Liver (tissue), 9 donors: Measurements from ENCODE around the gene OPN1MW. TPM values are rescaled to one million over a fixed set of nuclear protein-coding genes. Genes with fewer than 3 reads are reported as not detected.
"Not testable (repeated sequence)": the region's sequence is repeated elsewhere in the genome, so short reads cannot be mapped to it uniquely, and the experiment has no call there.

Experiments
- DNase-seq: peaks from one replicate; pipeline ENCODE4 v3.0.0-alpha.2; 2017; ENCODE audit warnings: low spot score
- H3K27ac ChIP-seq, 2 donors: one replicate each; pipeline ENCODE4 v1.7.0; 2013; ENCODE audit warnings: inconsistent platforms in 2 of 2, low read length in 2 of 2, control low read depth in 1 of 2, low read depth in 1 of 2, mild to moderate bottlenecking in 1 of 2
- H3K27me3 ChIP-seq, 4 donors: one replicate each; pipeline versions ENCODE4 v1.6.1 to v1.7.0; 2013; ENCODE audit warnings: low read length in 3 of 4, inconsistent platforms in 1 of 4, mild to moderate bottlenecking in 1 of 4, moderate library complexity in 1 of 4; ENCODE audit not compliant: control insufficient read depth in 4 of 4, insufficient read depth in 4 of 4
- H3K36me3 ChIP-seq, 4 donors: one replicate each; pipeline versions ENCODE4 v1.6.1 to v1.7.0; 2013; ENCODE audit warnings: low read length in 3 of 4, mild to moderate bottlenecking in 3 of 4, low read depth in 1 of 4, moderate library complexity in 1 of 4; ENCODE audit not compliant: control insufficient read depth in 4 of 4, insufficient read depth in 3 of 4
- H3K4me1 ChIP-seq, 4 donors: one replicate each; pipeline versions ENCODE4 v1.6.1 to v1.7.0; 2013; ENCODE audit warnings: low read length in 3 of 4, mild to moderate bottlenecking in 3 of 4, moderate library complexity in 1 of 4; ENCODE audit not compliant: control insufficient read depth in 4 of 4, insufficient read depth in 4 of 4
- H3K4me3 ChIP-seq, 3 donors: one replicate each; pipeline versions ENCODE4 v1.6.1 to v1.7.0; 2013; ENCODE audit warnings: low read length in 3 of 3, control low read depth in 1 of 3, low read depth in 1 of 3, mild to moderate bottlenecking in 1 of 3
- H3K9ac ChIP-seq, 2 donors: one replicate each; pipeline ENCODE4 v1.7.0; 2013; ENCODE audit warnings: low read length in 2 of 2, mild to moderate bottlenecking in 2 of 2, moderate library complexity in 2 of 2, control low read depth in 1 of 2, low read depth in 1 of 2
- H3K9me3 ChIP-seq, 4 donors: one replicate each; pipeline versions ENCODE4 v1.6.1 to v1.7.0; 2013; ENCODE audit warnings: low read length in 3 of 4; ENCODE audit not compliant: control insufficient read depth in 4 of 4
- WGBS: extraction: QIAGEN DNeasy Blood & Tissue Kit; methylation state at CpG from one replicate; pipeline ENCODE4 v1.1.7; 2013; 5-methylcytosine and 5-hydroxymethylcytosine counted together
- polyA plus RNA-seq, 2 donors: library from polyadenylated mRNA; stranded (reverse) in 1 of 2; unstranded in 1 of 2; fragments of 200-250 nt in 1 of 2; fragments of >200 nt in 1 of 2; fragmentation: Nextera tagmentation in 1 of 2; extraction: Ambion mirVana in 1 of 2; gene quantifications; one replicate each; pipeline versions ENCODE4 v1.2.1 to v1.2.3, GENCODE V29; 2013 to 2015
- total RNA-seq, 2 donors: library from RNA; depleted of rRNA; stranded (reverse); fragments of >200 nt; gene quantifications; one replicate each; pipeline ENCODE4 v1.2.3, GENCODE V29; 2014
- donor health status: healthy.
- donor health status: healthy.
- donor health status: healthy.
- donor health status: healthy.
- donor health status: healthy.

Gene OPN1MW
- total and polyA plus RNA-seq, 4 donors: not detected

DNA sequence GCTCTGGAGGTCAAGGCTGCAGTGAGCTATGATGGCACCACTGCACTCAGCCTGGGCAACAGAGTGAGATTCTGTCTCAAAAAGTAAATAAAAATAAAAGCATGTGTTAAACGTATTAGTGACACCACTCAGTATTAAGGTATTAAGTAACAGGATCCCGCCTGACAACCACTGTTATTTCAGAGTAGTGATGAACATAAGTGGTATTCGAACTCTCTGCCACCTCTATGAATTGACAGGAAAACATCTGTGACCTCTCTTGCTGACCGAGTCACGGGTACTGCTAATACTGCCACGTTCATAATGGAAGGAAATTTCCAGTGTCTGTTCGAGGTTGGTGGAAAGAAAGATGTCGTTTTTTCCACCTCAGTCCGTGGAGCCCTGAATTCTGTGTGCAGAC lies 44.3 kb downstream of the OPN1MW start:
- H3K9me3 ChIP-seq, H3K36me3 ChIP-seq, H3K9ac ChIP-seq, H3K4me3 ChIP-seq, DNase-seq, H3K4me1 ChIP-seq, H3K27ac ChIP-seq, H3K27me3 ChIP-seq: not testable (repeated sequence)
- no CpG with 5 or more reads among the region's 9 CpGs for WGBS

- H3K4me3 ChIP-seq, H3K9ac ChIP-seq, H3K36me3 ChIP-seq, H3K4me1 ChIP-seq, H3K9me3 ChIP-seq, H3K27me3 ChIP-seq, H3K27ac ChIP-seq, DNase-seq: not testable (repeated sequence)
- WGBS: no CpG with 5 or more reads among the region's 3 CpGs
These were observed 49.0 kb downstream of the OPN1MW start for GRCh38 chrX:154231443-154231842.

DNA sequence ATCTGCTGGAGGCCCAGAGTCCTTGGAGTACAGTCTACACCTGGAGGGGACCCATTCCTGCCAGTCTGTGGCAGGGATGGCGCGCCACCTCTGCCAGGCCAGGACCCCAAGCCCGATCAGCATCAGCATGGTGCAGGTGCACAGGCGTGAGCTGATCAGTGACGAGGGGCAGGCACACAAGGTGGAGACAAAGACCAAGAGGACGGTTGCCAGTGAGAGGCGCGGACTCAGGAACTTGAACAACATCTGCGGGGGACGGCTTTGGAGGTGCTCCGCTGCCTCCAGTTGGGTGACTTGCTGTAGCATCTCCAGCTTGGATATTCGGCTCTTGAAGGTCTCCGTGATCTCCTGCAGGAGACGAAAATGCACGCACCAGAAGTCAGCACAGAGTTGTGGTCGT lies 51.2 kb downstream of the OPN1MW start:
- H3K9me3 ChIP-seq, H3K9ac ChIP-seq, DNase-seq, H3K27me3 ChIP-seq, H3K27ac ChIP-seq, H3K36me3 ChIP-seq, H3K4me1 ChIP-seq, H3K4me3 ChIP-seq: not testable (repeated sequence)
- WGBS: no CpG with 5 or more reads among the region's 16 CpGs

GRCh38 chrX:154238939-154239559 lies 56.7 kb downstream of the OPN1MW start:
- 76% methylated on average over 8 of the region's 11 CpGs for WGBS
- H3K9ac ChIP-seq, DNase-seq: not testable (repeated sequence)

DNA sequence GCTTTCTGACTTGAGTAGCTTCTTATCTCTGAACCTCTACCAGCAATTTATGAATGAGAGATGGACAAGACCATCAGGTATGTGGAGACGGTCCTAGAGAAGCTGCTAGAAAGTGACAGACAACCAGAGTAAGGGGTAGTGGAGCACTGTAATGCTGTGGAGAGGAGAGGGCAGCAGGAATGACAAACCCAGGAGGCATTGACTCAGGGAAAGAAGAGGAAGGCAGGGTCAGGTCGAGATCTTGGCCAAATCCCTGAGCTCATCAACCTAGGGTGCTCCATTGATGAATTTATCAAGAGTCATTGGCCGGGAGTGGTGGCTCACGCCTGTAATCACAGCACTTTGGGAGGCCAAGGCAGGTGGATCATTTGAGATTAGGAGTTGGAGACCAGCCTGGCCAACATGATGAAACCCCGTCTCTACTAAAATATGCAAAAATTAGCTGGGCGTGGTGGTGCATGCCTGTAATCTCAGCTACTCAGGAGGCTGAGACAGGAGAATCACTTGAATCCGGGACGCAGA lies 57.6 kb downstream of the OPN1MW start:
- WGBS: 83% methylated on average over 6 of the region's 8 CpGs
- DNase-seq: peak; percentile 14
- H3K36me3 ChIP-seq, H3K9ac ChIP-seq, H3K4me1 ChIP-seq, H3K4me3 ChIP-seq, H3K27ac ChIP-seq, H3K9me3 ChIP-seq, H3K27me3 ChIP-seq: not testable (repeated sequence)

More at GRCh38 chrX:154238939-154239559, 56.7 kb downstream of the OPN1MW start:
- H3K9me3 ChIP-seq, H3K36me3 ChIP-seq, H3K27me3 ChIP-seq, H3K27ac ChIP-seq, H3K4me1 ChIP-seq, H3K4me3 ChIP-seq: not testable (repeated sequence)

Other genes with a start within 250 kb of the OPN1MW start
- gene NAA10, start 247.6 kb upstream of the OPN1MW start, total RNA-seq: 10 to 100 TPM; 20.5 to 30.6 TPM
- gene NAA10, start 247.6 kb upstream of the OPN1MW start, polyA plus RNA-seq: 10 to 100 TPM; 58.2 to 58.8 TPM
- 1 to 10 TPM; 7.5 to 7.9 TPM for gene RENBP, start 238.0 kb upstream of the OPN1MW start, total RNA-seq
- gene RENBP, start 238.0 kb upstream of the OPN1MW start, polyA plus RNA-seq: 1 to 10 TPM; 1.0 to 6.4 TPM
- 10 to 100 TPM; 15.6 to 26.9 TPM for gene HCFC1, start 210.8 kb upstream of the OPN1MW start, total RNA-seq
- 10 to 100 TPM in 1 of 2 donors, 1 to 10 TPM in 1; 7.9 to 12.1 TPM for gene HCFC1, start 210.8 kb upstream of the OPN1MW start, polyA plus RNA-seq
- 1 to 10 TPM; 2.9 TPM for gene TMEM187, start 209.8 kb upstream of the OPN1MW start, total RNA-seq
- gene TMEM187, start 209.8 kb upstream of the OPN1MW start, polyA plus RNA-seq: 1 to 10 TPM; 5.3 to 5.8 TPM
- 10 to 100 TPM; 17.6 to 35.6 TPM for gene IRAK1, start 162.7 kb upstream of the OPN1MW start, total RNA-seq
- gene IRAK1, start 162.7 kb upstream of the OPN1MW start, polyA plus RNA-seq: 10 to 100 TPM; 19.1 to 55.8 TPM
- gene MECP2, start 84.9 kb upstream of the OPN1MW start, total RNA-seq: 10 to 100 TPM; 11.1 to 22.0 TPM
- gene MECP2, start 84.9 kb upstream of the OPN1MW start, polyA plus RNA-seq: 1 to 10 TPM; 6.9 to 8.8 TPM
- not detected for gene OPN1LW, start 38.4 kb upstream of the OPN1MW start, total RNA-seq
- gene OPN1LW, start 38.4 kb upstream of the OPN1MW start, polyA plus RNA-seq: not detected
- not detected for gene OPN1MW2, start 37.2 kb downstream of the OPN1MW start, total RNA-seq
- gene OPN1MW2, start 37.2 kb downstream of the OPN1MW start, polyA plus RNA-seq: not detected
- gene OPN1MW3, start 75.0 kb downstream of the OPN1MW start, total RNA-seq: not detected
- not detected for gene OPN1MW3, start 75.0 kb downstream of the OPN1MW start, polyA plus RNA-seq
- not detected for gene TEX28, start 112.5 kb downstream of the OPN1MW start, total RNA-seq
- not detected for gene TEX28, start 112.5 kb downstream of the OPN1MW start, polyA plus RNA-seq
- gene TKTL1, start 113.2 kb downstream of the OPN1MW start, total RNA-seq: under 1 TPM in 1 of 2 donors, not detected in 1; under 0.01 TPM
- gene TKTL1, start 113.2 kb downstream of the OPN1MW start, polyA plus RNA-seq: not detected
- gene FLNA, start 192.0 kb downstream of the OPN1MW start, total RNA-seq: 100 to 1,000 TPM; 150 to 152 TPM
- gene FLNA, start 192.0 kb downstream of the OPN1MW start, polyA plus RNA-seq: 10 to 100 TPM; 23.4 to 84.8 TPM
- 10 to 100 TPM; 11.6 to 18.5 TPM for gene EMD, start 196.7 kb downstream of the OPN1MW start, total RNA-seq
- gene EMD, start 196.7 kb downstream of the OPN1MW start, polyA plus RNA-seq: 10 to 100 TPM; 15.5 to 38.0 TPM
- gene RPL10, start 215.8 kb downstream of the OPN1MW start, total RNA-seq: 1,000 to 10,000 TPM; 1,323 to 1,523 TPM
- gene RPL10, start 215.8 kb downstream of the OPN1MW start, polyA plus RNA-seq: 1,000 to 10,000 TPM in 1 of 2 donors, 100 to 1,000 TPM in 1; 446 to 1,644 TPM
- gene DNASE1L1, start 226.7 kb downstream of the OPN1MW start, total RNA-seq: 10 to 100 TPM; 14.6 to 22.1 TPM
- 10 to 100 TPM in 1 of 2 donors, 1 to 10 TPM in 1; 9.3 to 18.7 TPM for gene DNASE1L1, start 226.7 kb downstream of the OPN1MW start, polyA plus RNA-seq
- 10 to 100 TPM in 1 of 2 donors, 1 to 10 TPM in 1; 7.8 to 15.6 TPM for gene TAFAZZIN, start 228.9 kb downstream of the OPN1MW start, total RNA-seq
- 10 to 100 TPM; 10.6 to 16.3 TPM for gene TAFAZZIN, start 228.9 kb downstream of the OPN1MW start, polyA plus RNA-seq
- gene ATP6AP1, start 246.1 kb downstream of the OPN1MW start, total RNA-seq: 10 to 100 TPM; 35.2 to 38.5 TPM
- 10 to 100 TPM; 43.1 to 43.3 TPM for gene ATP6AP1, start 246.1 kb downstream of the OPN1MW start, polyA plus RNA-seq